ENCODE data around the gene PLK1.
"Not testable (repeated sequence)": the region's sequence is repeated elsewhere in the genome, so short reads cannot be mapped to it uniquely, and the experiment has no call there.

PLK1 gene

GRCh38 chr16:23712976-23713375 is 34.3 kb downstream of the PLK1 start, which contains the start of gene ERN2:
TSS of gene ERN2 (minus strand) at chr16:23713222. CDS start at chr16:23713187, 35 bp downstream.
- no peak for DNase-seq

- DNase-seq, result no peak
Observed at GRCh38 chr16:23716484-23716883, 37.8 kb downstream of the PLK1 start.

GRCh38 chr16:23722613-23723240 is 44.0 kb downstream of the PLK1 start:
- not testable (repeated sequence) for DNase-seq

GRCh38 chr16:23724096-23724784 is 45.6 kb downstream of the PLK1 start:
- no peak for DNase-seq

GRCh38 chr16:23724785-23725131 is 46.1 kb downstream of the PLK1 start:
- no peak for DNase-seq

- no peak for DNase-seq
Observed at GRCh38 chr16:23726710-23727109, 48.0 kb downstream of the PLK1 start.

- DNase-seq, result no peak
Observed at GRCh38 chr16:23728112-23728477, 49.4 kb downstream of the PLK1 start.

GRCh38 chr16:23729503-23730424 is 51.1 kb downstream of the PLK1 start:
- no peak for DNase-seq

- no peak for DNase-seq
Observed at GRCh38 chr16:23734176-23734893, 55.6 kb downstream of the PLK1 start.

GRCh38 chr16:23737423-23738028 is 58.8 kb downstream of the PLK1 start:
- not testable (repeated sequence) for DNase-seq

- DNase-seq, result no peak
Observed at GRCh38 chr16:23739516-23739915, 60.8 kb downstream of the PLK1 start.

Data from NK-92 treated with Interleukin-12 subunit alpha and Interleukin-12 subunit beta, amount 100 ng/mL, for 24 hours (cell line).